Activated naive CD4-positive, alpha-beta T cell treated with anti-CD3 and anti-CD28 coated beads, Interleukin-2, amount 50 U/mL, for 24 hours (primary cell): Measurements from ENCODE around the gene XRCC1.

ENCODE experiments used
- H3K27ac Mint-ChIP-seq: one replicate; pipeline ENCODE4 v1.8.0; 2021; ENCODE audit warnings: mild to moderate bottlenecking, mixed read lengths
- H3K27me3 Mint-ChIP-seq: one replicate; pipeline ENCODE4 v1.8.0; 2021; ENCODE audit warnings: mixed read lengths
- H3K36me3 Mint-ChIP-seq: one replicate; pipeline ENCODE4 v1.8.0; 2021; ENCODE audit warnings: mixed read lengths
- H3K4me1 Mint-ChIP-seq: one replicate; pipeline ENCODE4 v1.8.0; 2021; ENCODE audit warnings: mixed read lengths
- H3K4me3 Mint-ChIP-seq: one replicate; pipeline ENCODE4 v1.8.0; 2021; ENCODE audit warnings: mild to moderate bottlenecking, mixed read lengths
- H3K9me3 Mint-ChIP-seq: one replicate; pipeline ENCODE4 v1.8.0; 2021; ENCODE audit warnings: mixed read lengths

The XRCC1 gene, protein sequence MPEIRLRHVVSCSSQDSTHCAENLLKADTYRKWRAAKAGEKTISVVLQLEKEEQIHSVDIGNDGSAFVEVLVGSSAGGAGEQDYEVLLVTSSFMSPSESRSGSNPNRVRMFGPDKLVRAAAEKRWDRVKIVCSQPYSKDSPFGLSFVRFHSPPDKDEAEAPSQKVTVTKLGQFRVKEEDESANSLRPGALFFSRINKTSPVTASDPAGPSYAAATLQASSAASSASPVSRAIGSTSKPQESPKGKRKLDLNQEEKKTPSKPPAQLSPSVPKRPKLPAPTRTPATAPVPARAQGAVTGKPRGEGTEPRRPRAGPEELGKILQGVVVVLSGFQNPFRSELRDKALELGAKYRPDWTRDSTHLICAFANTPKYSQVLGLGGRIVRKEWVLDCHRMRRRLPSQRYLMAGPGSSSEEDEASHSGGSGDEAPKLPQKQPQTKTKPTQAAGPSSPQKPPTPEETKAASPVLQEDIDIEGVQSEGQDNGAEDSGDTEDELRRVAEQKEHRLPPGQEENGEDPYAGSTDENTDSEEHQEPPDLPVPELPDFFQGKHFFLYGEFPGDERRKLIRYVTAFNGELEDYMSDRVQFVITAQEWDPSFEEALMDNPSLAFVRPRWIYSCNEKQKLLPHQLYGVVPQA

DNA sequence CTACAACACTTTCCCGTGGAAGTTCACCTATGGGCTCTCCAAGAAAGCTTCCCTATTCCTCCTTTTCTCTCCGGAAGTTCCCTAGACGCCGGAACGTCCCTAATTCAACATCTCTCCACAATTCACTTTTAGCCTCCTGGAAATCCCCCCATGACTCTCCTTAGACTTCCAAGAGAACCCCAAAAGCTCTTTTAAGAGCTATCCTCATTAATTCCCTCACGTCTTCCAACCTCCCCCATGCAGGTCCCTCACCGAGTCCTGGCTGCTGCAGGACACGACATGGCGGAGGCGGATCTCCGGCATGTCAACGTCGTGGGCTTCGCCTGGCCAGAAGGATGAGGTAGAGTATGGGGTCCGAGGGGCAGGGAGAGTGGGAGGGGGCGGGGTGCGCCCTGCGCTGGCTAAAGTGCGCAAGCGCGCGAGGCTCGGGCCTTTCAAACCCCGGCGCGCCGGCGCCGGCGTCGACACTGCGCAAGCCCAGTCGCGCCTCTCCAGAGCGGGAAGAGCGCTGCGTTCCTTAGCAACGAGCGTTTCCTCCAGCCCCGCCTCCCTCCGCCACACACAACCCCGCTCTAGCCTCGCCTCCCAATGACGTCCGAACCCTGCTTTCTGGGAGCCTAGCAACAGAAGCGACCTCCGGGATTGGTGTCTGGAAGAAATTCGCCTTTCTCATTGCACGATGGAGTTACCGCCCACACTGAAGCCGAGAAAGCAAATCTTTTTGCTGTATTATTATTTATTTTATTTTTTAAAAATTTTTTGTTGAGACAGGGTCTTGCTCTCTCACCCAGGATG is at the start of gene XRCC1, which contains the start of gene PINLYP:
XRCC1 (minus strand) TSS at position 372 of the 795 bp plus-strand sequence; CDS start at position 303, 69 bp downstream.
PINLYP (plus strand) TSS at position 646 of the 795 bp plus-strand sequence. CDS start 1,391 bp downstream, outside the sequence.
- H3K27ac Mint-ChIP-seq, result peak within 1 kb of the TSS; percentile 90

DNA sequence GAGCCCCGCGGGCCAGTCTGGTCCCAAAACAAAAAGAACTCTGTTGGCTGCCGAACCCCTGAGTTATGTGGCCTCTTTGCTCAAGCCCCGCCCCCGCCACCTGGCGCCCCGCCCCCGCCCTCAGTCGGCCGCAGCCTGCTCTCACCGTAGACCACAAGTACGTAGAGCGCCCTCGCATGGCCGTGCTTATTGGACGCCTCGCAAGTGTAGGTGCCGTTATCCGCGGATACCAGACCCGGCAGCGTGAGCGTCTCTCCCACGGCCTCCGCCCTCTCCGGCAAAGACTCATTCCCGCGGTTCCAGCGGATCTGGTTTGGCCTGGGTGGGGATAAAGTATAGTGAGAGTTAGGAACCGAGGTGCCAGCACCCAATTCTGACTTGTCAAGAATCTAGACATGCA is 49.6 kb upstream of the XRCC1 start:
- Mint-ChIP-seq H3K4me3 (no peak overlapping the region), H3K27ac (no peak overlapping the region), H3K4me1 (peaks cover 21% of the 10 kb centered on the region), H3K27me3 (no peaks in the 10 kb centered on the region), H3K36me3 (no peaks in the 10 kb centered on the region), H3K9me3 (no peaks in the 10 kb centered on the region)

More for the DNA sequence above, at the start of gene XRCC1, which contains the start of gene PINLYP:
- no peaks in the 10 kb centered on the region for H3K36me3 Mint-ChIP-seq
- peak within 1 kb of the TSS; percentile 95 for H3K4me3 Mint-ChIP-seq
- no peaks in the 10 kb centered on the region for H3K27me3 Mint-ChIP-seq
- H3K9me3 Mint-ChIP-seq, result no peaks in the 10 kb centered on the region
- H3K4me1 Mint-ChIP-seq, result peaks cover 44% of the 10 kb centered on the region

DNA sequence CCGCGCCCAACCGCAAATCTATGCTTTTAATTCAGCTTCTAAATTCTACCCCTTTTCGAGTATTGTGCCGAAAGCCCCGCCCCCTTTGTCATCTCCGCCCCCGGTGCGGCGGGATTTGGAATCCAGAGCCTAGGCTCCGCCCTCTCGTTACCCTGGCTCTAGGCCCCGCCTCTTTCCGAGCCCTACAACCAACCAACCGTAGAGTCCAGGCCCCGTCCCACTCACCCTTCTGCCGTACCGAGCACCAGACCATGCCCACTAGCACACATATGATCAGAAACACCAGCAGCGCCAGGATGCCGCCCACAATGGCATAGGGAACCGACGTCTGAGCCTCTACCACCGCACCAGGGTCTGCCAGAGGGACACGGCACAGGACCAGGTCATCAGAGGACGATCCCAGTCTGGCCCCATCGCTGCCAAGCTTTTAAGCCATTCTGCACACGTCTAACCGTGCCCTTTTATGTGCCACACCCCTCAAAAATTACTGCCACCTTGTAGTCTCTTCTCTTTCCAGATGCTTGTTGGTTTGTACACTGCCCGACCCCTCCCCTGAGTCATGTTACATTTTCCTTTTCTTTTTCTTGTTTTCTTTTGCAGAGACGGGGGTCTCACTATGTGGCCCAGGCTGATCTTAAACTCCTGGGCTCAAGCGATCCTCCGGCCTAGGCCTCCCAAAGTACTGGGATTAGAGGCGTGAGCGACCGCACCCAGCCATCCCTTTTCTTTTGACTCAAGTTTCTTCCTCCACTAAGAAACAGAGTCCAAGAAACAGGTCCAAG is 48.8 kb upstream of the XRCC1 start:
- peak overlapping the region; percentile 12 for H3K27ac Mint-ChIP-seq
- H3K9me3 Mint-ChIP-seq, result no peaks in the 10 kb centered on the region
- no peaks in the 10 kb centered on the region for H3K36me3 Mint-ChIP-seq
- H3K27me3 Mint-ChIP-seq, result no peaks in the 10 kb centered on the region
- H3K4me1 Mint-ChIP-seq, result peaks cover 22% of the 10 kb centered on the region
- no peak overlapping the region for H3K4me3 Mint-ChIP-seq

DNA sequence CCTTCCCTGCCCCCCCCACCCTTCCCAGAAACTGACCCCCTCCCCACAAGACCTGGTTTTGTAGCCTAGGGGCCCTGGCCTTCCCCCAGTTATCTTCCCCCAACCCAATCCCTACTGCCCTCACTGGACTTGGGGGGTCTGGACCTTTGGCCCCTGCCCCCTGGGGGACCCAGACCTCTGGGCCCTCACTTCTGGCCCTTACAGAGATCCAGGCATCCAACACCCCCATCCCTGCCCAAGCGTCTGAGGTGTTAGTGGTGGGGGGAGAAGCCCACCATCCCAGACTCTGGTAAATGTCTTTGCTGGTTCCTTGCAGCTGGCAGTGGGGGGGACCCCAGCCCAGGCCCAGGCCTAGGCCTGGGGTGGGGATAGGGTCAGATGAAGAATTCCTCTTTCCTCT is 47.6 kb upstream of the XRCC1 start:
- H3K4me3 Mint-ChIP-seq, result no peak overlapping the region
- no peak overlapping the region for H3K27ac Mint-ChIP-seq
- no peaks in the 10 kb centered on the region for H3K27me3 Mint-ChIP-seq
- H3K9me3 Mint-ChIP-seq, result no peaks in the 10 kb centered on the region
- no peaks in the 10 kb centered on the region for H3K36me3 Mint-ChIP-seq
- H3K4me1 Mint-ChIP-seq, result peaks cover 27% of the 10 kb centered on the region

DNA sequence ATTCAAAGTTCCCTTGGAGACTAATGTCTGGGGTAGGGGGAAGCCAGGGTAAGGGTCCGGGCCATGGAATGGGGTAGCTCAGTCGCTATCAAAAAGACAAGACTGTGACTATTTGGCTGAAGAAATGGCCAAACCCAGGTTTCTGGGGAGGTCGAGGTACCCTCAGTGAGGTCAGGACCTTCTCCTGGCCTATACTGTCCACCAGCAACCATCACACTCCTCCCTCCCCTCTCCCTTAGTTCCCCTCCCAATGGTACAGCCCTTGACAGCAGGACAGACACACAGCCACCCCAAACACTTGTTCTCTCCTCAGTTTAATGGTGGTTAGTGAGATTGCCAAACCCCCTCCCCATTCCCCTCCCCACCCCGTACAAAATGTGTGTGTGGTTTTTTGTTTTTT is 46.7 kb upstream of the XRCC1 start:
- H3K27me3 Mint-ChIP-seq, result no peaks in the 10 kb centered on the region
- no peaks in the 10 kb centered on the region for H3K36me3 Mint-ChIP-seq
- H3K4me1 Mint-ChIP-seq, result peaks cover 27% of the 10 kb centered on the region
- H3K4me3 Mint-ChIP-seq, result no peak overlapping the region
- H3K9me3 Mint-ChIP-seq, result no peaks in the 10 kb centered on the region
- no peak overlapping the region for H3K27ac Mint-ChIP-seq

DNA sequence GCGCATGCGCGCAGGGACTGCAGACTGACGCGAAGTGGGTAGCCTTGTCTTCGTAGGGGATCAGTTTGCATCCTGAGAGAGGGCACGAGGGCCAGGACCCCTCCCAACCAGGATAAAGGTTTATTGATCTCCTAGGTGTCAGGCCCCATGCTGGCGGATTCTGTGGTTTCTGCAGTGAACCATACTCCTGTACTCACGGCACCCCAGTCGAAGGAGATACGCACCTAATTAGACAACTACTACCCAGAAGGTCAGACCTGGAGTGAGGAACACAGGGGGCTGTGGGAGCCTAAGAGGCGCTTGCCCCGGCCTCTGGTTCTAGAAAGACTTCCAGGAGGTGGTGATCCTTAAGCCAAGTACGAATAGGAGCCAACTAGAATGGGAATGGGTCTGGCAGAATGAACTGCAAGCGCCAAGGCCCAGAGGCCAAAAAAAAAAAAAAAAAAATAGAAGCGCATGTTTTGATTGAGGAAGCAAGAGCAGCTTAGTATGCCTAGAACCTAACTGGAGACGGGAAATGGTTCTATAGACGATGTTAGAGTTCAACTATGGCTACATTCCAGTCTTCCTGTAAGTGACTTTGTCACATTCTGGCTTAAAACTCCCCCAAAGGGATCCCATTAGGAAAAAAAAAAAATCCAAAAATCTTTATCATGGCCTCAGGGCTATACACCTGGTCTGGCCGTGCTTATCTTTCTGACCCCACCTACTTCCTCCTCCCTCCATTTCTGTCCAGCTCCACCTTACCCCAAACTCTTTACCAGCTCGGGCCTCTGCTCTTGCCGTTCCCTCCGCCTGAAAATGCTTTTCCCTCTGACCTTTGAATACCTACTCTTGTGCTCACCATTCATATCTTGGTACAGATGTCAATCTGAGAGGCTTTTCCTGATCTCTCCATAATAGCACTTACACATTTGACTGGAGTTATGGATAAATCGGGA is 45.0 kb upstream of the XRCC1 start:
- Mint-ChIP-seq H3K4me3 (peak overlapping the region; percentile 95), H3K9me3 (no peaks in the 10 kb centered on the region), H3K27me3 (no peaks in the 10 kb centered on the region), H3K27ac (peak overlapping the region; percentile 96), H3K4me1 (peaks cover 39% of the 10 kb centered on the region), H3K36me3 (no peaks in the 10 kb centered on the region)

DNA sequence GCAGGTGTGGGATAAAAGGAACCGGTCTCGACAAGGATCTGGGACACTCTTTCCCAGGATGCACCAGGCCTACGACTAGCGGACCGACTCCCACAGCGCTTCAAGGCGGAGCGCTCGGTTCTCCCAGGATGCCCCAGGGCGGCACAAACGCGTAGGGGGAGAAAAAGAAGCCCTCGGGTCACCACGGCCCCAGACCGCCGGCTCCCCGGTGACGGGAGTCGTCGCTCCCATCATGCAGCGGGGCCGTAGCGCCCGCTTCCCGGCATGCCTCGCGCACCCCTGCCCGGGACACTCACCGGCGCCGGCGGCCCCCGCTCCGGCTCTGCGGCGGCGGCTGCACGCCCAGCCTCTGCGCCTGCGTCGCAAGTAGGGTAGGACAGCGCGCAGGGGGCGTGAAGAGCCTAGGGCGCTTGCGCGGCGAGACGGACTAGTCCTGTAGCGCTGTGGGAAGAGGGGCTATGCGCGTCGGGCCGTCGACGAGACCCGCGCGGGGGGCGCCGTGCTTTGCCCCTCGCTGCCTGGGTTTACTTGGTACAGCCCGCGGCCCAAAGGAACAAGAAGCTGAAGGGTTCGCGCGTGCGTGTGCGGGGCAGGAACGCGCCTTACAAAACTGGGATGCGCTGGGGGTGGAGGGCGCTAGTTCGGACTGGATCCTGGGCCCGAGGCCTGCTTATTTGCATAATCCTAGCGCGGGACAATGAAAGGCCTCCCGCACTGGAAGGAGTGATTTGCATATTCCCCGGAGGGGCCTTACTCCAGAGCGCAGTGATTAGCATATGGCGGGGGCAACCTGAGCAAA is 44.1 kb upstream of the XRCC1 start, which contains the start of gene ZNF428:
ZNF428 (minus strand) TSS at position 368 of the 799 bp plus-strand sequence. CDS start 5,325 bp downstream, outside the sequence.
- H3K9me3 Mint-ChIP-seq, result no peaks in the 10 kb centered on the region
- peak within 1 kb of the TSS; percentile 95 for H3K4me3 Mint-ChIP-seq
- peaks cover 32% of the 10 kb centered on the region for H3K4me1 Mint-ChIP-seq
- peak within 1 kb of the TSS; percentile 96 for H3K27ac Mint-ChIP-seq
- no peaks in the 10 kb centered on the region for H3K27me3 Mint-ChIP-seq
- H3K36me3 Mint-ChIP-seq, result no peaks in the 10 kb centered on the region

DNA sequence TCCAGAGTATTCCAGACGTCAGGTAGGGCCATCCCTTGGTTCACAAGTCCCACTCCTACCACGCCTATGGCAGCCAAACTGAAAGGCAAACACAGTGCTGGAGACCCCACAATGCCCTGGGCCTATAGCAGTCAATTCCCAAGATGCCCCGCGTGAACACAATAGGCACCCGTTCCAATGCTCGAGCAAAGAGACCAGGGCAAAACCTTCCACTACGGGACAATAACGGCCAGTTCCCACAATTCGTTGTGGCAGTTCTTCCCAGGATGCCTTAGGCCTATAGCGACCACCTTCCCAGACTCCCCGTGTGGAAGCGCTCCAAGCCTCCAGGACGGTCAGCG is 43.6 kb upstream of the XRCC1 start:
- H3K9me3 Mint-ChIP-seq, result no peaks in the 10 kb centered on the region
- H3K27ac Mint-ChIP-seq, result peak overlapping the region; percentile 95
- H3K27me3 Mint-ChIP-seq, result no peaks in the 10 kb centered on the region
- no peaks in the 10 kb centered on the region for H3K36me3 Mint-ChIP-seq
- H3K4me3 Mint-ChIP-seq, result peak overlapping the region; percentile 95
- H3K4me1 Mint-ChIP-seq, result peaks cover 36% of the 10 kb centered on the region

DNA sequence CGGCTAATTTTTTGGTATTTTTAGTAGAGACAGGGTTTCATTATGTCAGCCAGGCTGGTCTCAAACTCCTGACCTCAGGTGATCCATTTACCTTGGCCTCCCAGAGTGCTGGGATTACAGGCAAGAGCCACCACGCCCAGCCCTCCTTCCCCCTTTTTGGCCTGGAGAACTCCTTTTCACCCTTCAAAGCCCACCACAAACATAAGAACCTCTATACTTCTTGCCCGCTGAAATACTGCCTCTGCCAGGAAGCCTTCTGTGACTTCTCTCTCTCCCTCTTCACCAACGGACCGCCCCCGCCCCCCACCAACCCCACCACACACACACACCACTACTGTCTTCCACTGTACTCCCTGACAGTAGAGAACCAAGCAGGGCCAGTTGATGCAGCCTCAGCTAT is 41.6 kb upstream of the XRCC1 start:
- Mint-ChIP-seq H3K36me3 (peaks cover 4% of the 10 kb centered on the region), H3K4me3 (no peak overlapping the region), H3K4me1 (peaks cover 39% of the 10 kb centered on the region), H3K27me3 (no peaks in the 10 kb centered on the region), H3K27ac (no peak overlapping the region), H3K9me3 (no peaks in the 10 kb centered on the region)

DNA sequence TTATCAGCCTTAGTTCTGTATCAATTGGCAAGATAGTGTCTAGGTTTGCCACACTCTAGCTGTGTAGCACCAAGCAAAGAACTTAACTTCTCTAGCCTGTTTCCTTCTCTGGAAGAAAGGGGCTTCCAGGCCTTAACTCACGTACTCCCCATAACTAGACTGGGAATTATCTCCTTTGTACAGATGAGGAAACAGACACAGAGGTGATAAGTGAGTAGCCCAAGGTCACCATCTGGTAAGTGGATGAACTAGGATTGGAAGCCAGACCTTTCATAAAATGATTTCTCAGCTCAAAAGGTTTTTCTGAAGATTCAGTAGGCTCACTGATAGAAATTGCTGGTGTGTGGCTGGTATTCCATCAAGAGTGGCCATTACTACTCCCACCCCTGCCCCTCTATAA is 41.0 kb upstream of the XRCC1 start:
- Mint-ChIP-seq H3K4me3 (no peak overlapping the region), H3K4me1 (peaks cover 40% of the 10 kb centered on the region), H3K36me3 (peaks cover 4% of the 10 kb centered on the region), H3K27ac (peak overlapping the region; percentile 68), H3K27me3 (no peaks in the 10 kb centered on the region), H3K9me3 (no peaks in the 10 kb centered on the region)

DNA sequence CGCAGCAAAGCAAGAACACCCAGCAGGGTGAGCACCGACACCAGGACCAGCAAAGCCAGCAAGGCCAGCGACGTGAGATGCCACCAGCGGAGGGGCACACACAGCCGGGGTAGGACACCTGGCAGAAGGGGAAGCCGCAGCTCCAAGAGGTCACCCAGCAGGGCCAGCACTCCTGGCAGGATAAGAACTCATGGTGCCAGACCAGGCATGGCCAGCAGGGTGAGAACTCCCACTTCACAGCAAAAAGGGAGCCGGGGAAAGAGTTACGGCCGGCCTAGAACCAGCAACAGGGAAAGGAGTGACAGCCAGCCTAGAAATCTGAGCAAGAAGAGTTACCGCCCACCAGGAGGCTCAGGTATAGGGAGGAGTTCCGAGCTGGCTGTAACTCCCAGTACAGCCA is 37.0 kb upstream of the XRCC1 start:
- Mint-ChIP-seq H3K36me3 (peaks cover 4% of the 10 kb centered on the region), H3K27me3 (no peaks in the 10 kb centered on the region), H3K4me3 (no peak overlapping the region), H3K27ac (no peak overlapping the region), H3K4me1 (peaks cover 28% of the 10 kb centered on the region), H3K9me3 (no peaks in the 10 kb centered on the region)

DNA sequence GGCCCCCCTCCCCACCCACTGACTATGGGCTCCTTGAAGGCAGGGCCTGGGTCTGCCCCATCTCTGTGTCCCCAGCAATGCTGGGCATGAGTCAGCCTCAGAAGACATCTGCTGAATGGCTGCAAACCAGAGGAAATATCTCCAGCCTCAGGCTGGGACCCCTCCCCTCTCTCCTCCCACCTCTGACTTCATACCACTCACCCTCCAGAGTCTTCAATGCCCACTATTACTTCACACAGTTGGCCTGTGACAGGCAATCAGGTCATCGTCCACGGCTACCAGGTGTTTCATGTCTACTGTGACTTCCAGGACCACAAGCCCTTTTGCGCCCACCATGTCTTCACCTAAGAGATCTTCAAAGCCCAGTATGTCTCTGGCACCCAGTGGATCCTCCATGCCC is 36.5 kb upstream of the XRCC1 start, which contains the start of gene SRRM5:
SRRM5 (plus strand) TSS at position 301 of the 400 bp plus-strand sequence; CDS start at position 335, 34 bp downstream.
- Mint-ChIP-seq H3K36me3 (peaks cover 4% of the 10 kb centered on the region), H3K27ac (peak within 1 kb of the TSS; percentile 72), H3K27me3 (no peaks in the 10 kb centered on the region), H3K4me3 (no peak within 1 kb of the TSS), H3K9me3 (no peaks in the 10 kb centered on the region), H3K4me1 (peaks cover 26% of the 10 kb centered on the region)

DNA sequence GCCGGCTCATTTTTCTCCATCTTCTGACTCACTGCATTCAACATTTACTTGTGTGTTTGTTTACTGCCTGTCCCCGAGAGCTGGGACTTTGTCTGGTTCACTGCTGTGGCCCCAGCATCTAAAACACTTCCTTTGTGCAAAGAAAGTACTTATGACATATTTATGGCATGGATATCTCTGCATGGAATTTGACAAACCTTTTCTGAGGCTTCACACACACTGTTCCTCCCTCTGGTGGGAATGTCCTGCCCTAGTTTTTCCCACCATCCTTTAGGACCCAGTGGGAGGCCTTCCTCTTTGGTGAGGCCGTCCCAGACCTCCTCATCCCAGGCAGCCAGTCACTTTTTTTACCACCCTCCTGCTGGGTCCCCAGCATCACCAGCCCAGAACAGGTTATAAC is 35.2 kb upstream of the XRCC1 start:
- Mint-ChIP-seq H3K36me3 (peaks cover 4% of the 10 kb centered on the region), H3K27ac (peak overlapping the region; percentile 52)

More for the DNA sequence above, 35.2 kb upstream of the XRCC1 start:
- Mint-ChIP-seq H3K27me3 (no peaks in the 10 kb centered on the region), H3K4me1 (peaks cover 17% of the 10 kb centered on the region), H3K9me3 (no peaks in the 10 kb centered on the region), H3K4me3 (no peak overlapping the region)
